ENCODE measurements around the gene SHOC1. TPM values are rescaled to one million over a fixed set of nuclear protein-coding genes. Genes with fewer than 3 reads are reported as not detected.

The SHOC1 gene
- total and polyA plus RNA-seq, 2 donors (not counting 3 experiments of a cell fraction or from before 2014, with no cell fraction given): not detected

DNA sequence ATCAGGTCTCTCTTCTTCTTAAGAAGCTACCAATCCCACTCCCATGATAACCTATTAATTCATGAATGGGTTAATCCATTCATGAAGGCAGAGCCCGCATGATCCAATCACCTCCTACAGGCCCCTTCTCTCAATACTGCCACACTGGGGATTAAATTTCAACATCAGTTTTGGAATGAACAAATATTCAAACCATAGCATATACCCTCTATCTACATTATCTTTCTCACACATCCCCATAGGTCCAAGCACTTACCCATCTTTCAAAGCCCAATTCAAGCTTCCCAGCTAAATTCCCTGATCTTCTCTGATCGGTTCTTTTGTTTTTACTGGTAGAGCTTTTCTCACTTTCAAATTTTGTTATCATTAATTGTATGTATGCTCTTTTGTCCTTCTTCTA is 10.5 kb upstream of the SHOC1 start:
- Histone ChIP-seq H3K4me2 (ENCODE audit: insufficient read depth, low read length) (peak overlapping the region; percentile 73), H3K9me1 (replicated peaks; ENCODE audit: control insufficient read depth, extremely low read depth, insufficient read depth, low read length) (no peaks in the 10 kb centered on the region), H3K27me3 (ENCODE audit: control insufficient read depth in 2 of 2, insufficient read depth in 2 of 2, low read length in 2 of 2) (no peaks in the 10 kb centered on the region), H3K4me1 (ENCODE audit: control insufficient read depth, extremely low read depth, insufficient read depth, low read length) (peaks cover 24% of the 10 kb centered on the region), H2AFZ (ENCODE audit: low read depth, low read length) (peak overlapping the region; percentile 34), H3K9ac (replicated peaks; ENCODE audit: extremely low read depth, insufficient read depth, low read length) (peak overlapping the region; percentile 30), H3K36me3 (ENCODE audit: control insufficient read depth in 2 of 2, extremely low read depth in 1 of 2, insufficient read depth in 2 of 2, low read length in 2 of 2) (no peaks in the 10 kb centered on the region), H3K9me3 (replicated peaks; ENCODE audit: control insufficient read depth, insufficient read depth, low read length) (no peaks in the 10 kb centered on the region), H3K27ac (ENCODE audit: insufficient read depth, low read depth, low read length) (peak overlapping the region; percentile 84), H3K4me3 (replicated peaks in 1 of 3; ENCODE audit: insufficient read depth in 1 of 3, low read depth in 1 of 3, low read length in 3 of 3) (no peak overlapping the region), H3K79me2 (ENCODE audit: control insufficient read depth, insufficient read depth, low read length) (no peaks in the 10 kb centered on the region), H4K20me1 (replicated peaks; ENCODE audit: control insufficient read depth, extremely low read depth, insufficient read depth, low read length) (no peaks in the 10 kb centered on the region)
- peak; percentile 21 for DNase-seq (ENCODE audit: low read depth, low spot score)
- intact Hi-C loops (cut with micrococcal nuclease) (loop anchor here (2.0 kb wide), 1 partner anchor 62 kb away; no protein-coding TSS in a partner anchor), dilution Hi-C loops (cut with MboI; ENCODE audit: extremely low pct_ligation_motif_present, low sequenced_read_pairs) (no loop called here)
- no peak for TF ChIP-seq FOS (IDR thresholded peaks at IDR 0.05; ENCODE audit: borderline replicate concordance, insufficient read depth, low read length)
- TF ChIP-seq GATA2 (IDR thresholded peaks at IDR 0.05; ENCODE audit: insufficient read depth, insufficient read length, low read depth, low read length): no peak
- TF ChIP-seq, protein P1, sequence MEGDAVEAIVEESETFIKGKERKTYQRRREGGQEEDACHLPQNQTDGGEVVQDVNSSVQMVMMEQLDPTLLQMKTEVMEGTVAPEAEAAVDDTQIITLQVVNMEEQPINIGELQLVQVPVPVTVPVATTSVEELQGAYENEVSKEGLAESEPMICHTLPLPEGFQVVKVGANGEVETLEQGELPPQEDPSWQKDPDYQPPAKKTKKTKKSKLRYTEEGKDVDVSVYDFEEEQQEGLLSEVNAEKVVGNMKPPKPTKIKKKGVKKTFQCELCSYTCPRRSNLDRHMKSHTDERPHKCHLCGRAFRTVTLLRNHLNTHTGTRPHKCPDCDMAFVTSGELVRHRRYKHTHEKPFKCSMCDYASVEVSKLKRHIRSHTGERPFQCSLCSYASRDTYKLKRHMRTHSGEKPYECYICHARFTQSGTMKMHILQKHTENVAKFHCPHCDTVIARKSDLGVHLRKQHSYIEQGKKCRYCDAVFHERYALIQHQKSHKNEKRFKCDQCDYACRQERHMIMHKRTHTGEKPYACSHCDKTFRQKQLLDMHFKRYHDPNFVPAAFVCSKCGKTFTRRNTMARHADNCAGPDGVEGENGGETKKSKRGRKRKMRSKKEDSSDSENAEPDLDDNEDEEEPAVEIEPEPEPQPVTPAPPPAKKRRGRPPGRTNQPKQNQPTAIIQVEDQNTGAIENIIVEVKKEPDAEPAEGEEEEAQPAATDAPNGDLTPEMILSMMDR (IDR thresholded peaks at IDR 0.05; ENCODE audit: extremely low read depth in 1 of 2, insufficient read depth in 1 of 2, low read depth in 1 of 2, low read length in 2 of 2): no peak
- TF ChIP-seq POLR2A (IDR thresholded peaks at IDR 0.05; ENCODE audit: low read depth, low read length): no peak
- no peak for TF ChIP-seq MYC (IDR thresholded peaks at IDR 0.05; ENCODE audit: low read depth, low read length)
- TF ChIP-seq, protein P2, sequence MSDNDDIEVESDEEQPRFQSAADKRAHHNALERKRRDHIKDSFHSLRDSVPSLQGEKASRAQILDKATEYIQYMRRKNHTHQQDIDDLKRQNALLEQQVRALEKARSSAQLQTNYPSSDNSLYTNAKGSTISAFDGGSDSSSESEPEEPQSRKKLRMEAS (IDR thresholded peaks at IDR 0.05; ENCODE audit: insufficient read depth, insufficient read length): no peak
- TF ChIP-seq JUN (IDR thresholded peaks at IDR 0.05; ENCODE audit: borderline replicate concordance, insufficient read depth, insufficient read length, low read depth): no peak
- TF ChIP-seq EZH2 (IDR thresholded peaks at IDR 0.05; ENCODE audit: borderline replicate concordance, low read depth, low read length, severe bottlenecking): no peak
- TF ChIP-seq POLR2AphosphoS5 (IDR thresholded peaks at IDR 0.05; ENCODE audit: insufficient read depth, low read depth, low read length): no peak
- BruUV-seq (replicated peaks): no TSS peak
- POLR2A ChIA-PET: interaction anchor here (1.2 kb wide), 1 partner anchor 91 kb away, joined by 3 read pairs; the partner anchor contains the start of gene UGCG
- CTCF ChIA-PET: interaction anchor here (1.0 to 2.1 kb wide), 2 partner anchors 31 to 269 kb away, joined by 3 to 8 read pairs; no protein-coding TSS in a partner anchor
- no peak for FAIRE-seq
